H9 (cell line): ENCODE data around the gene SHANK1. TPM values are rescaled to one million over a fixed set of nuclear protein-coding genes. Genes with fewer than 3 reads are reported as not detected.

Source experiments
- DNase-seq: peaks from one replicate; pipeline ENCODE4 v3.0.0-alpha.2; 2017
- H2AFZ ChIP-seq: one replicate; pipeline ENCODE4 v1.6.1; 2013; ENCODE audit warnings: mild to moderate bottlenecking, low read length, control low read depth, moderate library complexity
- H2AK5ac ChIP-seq: 2 replicates; pipeline ENCODE4 v1.6.1; 2013; ENCODE audit warnings: low read length, control low read depth, mixed read lengths; ENCODE audit not compliant: insufficient read length
- H2BK120ac ChIP-seq: one replicate; pipeline ENCODE4 v1.6.1; 2013; ENCODE audit warnings: low read depth, mild to moderate bottlenecking, low read length, control low read depth, inconsistent platforms; ENCODE audit not compliant: poor library complexity, severe bottlenecking
- H2BK12ac ChIP-seq: 2 replicates; pipeline ENCODE4 v1.6.1; 2013; ENCODE audit warnings: low read length, control low read depth, mixed read lengths, low read depth; ENCODE audit not compliant: insufficient read length
- H2BK15ac ChIP-seq: 2 replicates; pipeline ENCODE4 v1.6.1; 2013; ENCODE audit warnings: low read depth, low read length, control low read depth
- H2BK20ac ChIP-seq: one replicate; pipeline ENCODE4 v1.6.1; 2013; ENCODE audit warnings: low read depth, mild to moderate bottlenecking, low read length, control low read depth, inconsistent platforms; ENCODE audit not compliant: poor library complexity, severe bottlenecking
- H2BK5ac ChIP-seq: 2 replicates; pipeline ENCODE4 v1.6.1; 2013; ENCODE audit warnings: low read length, control low read depth, mixed read lengths; ENCODE audit not compliant: insufficient read length
- H3K14ac ChIP-seq: 2 replicates; pipeline ENCODE4 v1.6.1; 2013; ENCODE audit warnings: low read length, control low read depth; ENCODE audit not compliant: insufficient read depth
- H3K18ac ChIP-seq: 2 replicates; pipeline ENCODE4 v1.6.1; 2013; ENCODE audit warnings: low read depth, mild to moderate bottlenecking, mixed read lengths, low read length, control low read depth; ENCODE audit not compliant: insufficient read length
- H3K23ac ChIP-seq: 2 replicates; pipeline ENCODE4 v1.6.1; 2013; ENCODE audit warnings: low read length, control low read depth, mixed read lengths, low read depth; ENCODE audit not compliant: insufficient read length
- H3K23me2 ChIP-seq: 2 replicates; pipeline ENCODE4 v1.6.1; 2013; ENCODE audit warnings: low read depth, mild to moderate bottlenecking, mixed read lengths, low read length, control low read depth; ENCODE audit not compliant: insufficient read length, poor library complexity, severe bottlenecking
- H3K27ac ChIP-seq: 2 replicates; pipeline ENCODE4 v1.5.1; 2013; ENCODE audit warnings: low read length, control low read depth, mixed read lengths, low read depth; ENCODE audit not compliant: insufficient read length
- H3K27me3 ChIP-seq: 2 replicates; pipeline ENCODE4 v1.6.1; 2013; ENCODE audit warnings: low read length, control low read depth, inconsistent platforms; ENCODE audit not compliant: insufficient read depth
- H3K4ac ChIP-seq: 2 replicates; pipeline ENCODE4 v1.6.1; 2013; ENCODE audit warnings: low read depth, mild to moderate bottlenecking, control low read depth, inconsistent platforms, low read length, moderate library complexity
- H3K4me1 ChIP-seq: 2 replicates; pipeline ENCODE4 v1.6.1; 2013; ENCODE audit warnings: low read length, control low read depth, inconsistent platforms; ENCODE audit not compliant: insufficient read depth
- H3K4me2 ChIP-seq: 2 replicates; pipeline ENCODE4 v1.6.1; 2013; ENCODE audit warnings: low read length, control low read depth, mixed read lengths; ENCODE audit not compliant: insufficient read length, insufficient read depth
- H3K56ac ChIP-seq: 2 replicates; pipeline ENCODE4 v1.6.1; 2013; ENCODE audit warnings: low read depth, mild to moderate bottlenecking, mixed read lengths, low read length, control low read depth; ENCODE audit not compliant: insufficient read length
- H3K79me1 ChIP-seq: 2 replicates; pipeline ENCODE4 v1.6.1; 2013; ENCODE audit warnings: low read depth, mild to moderate bottlenecking, moderate library complexity, low read length, control low read depth, inconsistent platforms; ENCODE audit not compliant: insufficient read depth, poor library complexity, severe bottlenecking
- H3K79me2 ChIP-seq: 2 replicates; pipeline ENCODE4 v1.6.1; 2013; ENCODE audit warnings: low read length, control low read depth, inconsistent platforms; ENCODE audit not compliant: insufficient read depth
- H3K9ac ChIP-seq: 2 replicates; pipeline ENCODE4 v1.6.1; 2013; ENCODE audit warnings: low read length, control low read depth, mixed read lengths; ENCODE audit not compliant: insufficient read length; ENCODE audit errors: extremely low read depth
- H3K9me3 ChIP-seq: one replicate; pipeline ENCODE4 v1.6.1; 2013; ENCODE audit warnings: low read depth, low read length, inconsistent platforms; ENCODE audit not compliant: control insufficient read depth
- H3T11ph ChIP-seq: one replicate; pipeline ENCODE4 v1.6.1; 2013; ENCODE audit warnings: mild to moderate bottlenecking, low read length, control low read depth, inconsistent platforms
- H4K20me1 ChIP-seq: one replicate; pipeline ENCODE4 v1.6.1; 2013; ENCODE audit not compliant: control insufficient read depth, insufficient read length, insufficient read depth
- H4K5ac ChIP-seq: 2 replicates; pipeline ENCODE4 v1.6.1; 2013; ENCODE audit warnings: low read depth, mild to moderate bottlenecking, mixed read lengths, low read length, control low read depth; ENCODE audit not compliant: insufficient read length
- H4K8ac ChIP-seq: replicated peaks from 2 replicates; pipeline ENCODE4 v1.6.1; 2013; ENCODE audit warnings: low read length, control low read depth, mixed read lengths, low read depth; ENCODE audit not compliant: insufficient read length
- H4K91ac ChIP-seq: 2 replicates; pipeline ENCODE4 v1.6.1; 2013; ENCODE audit warnings: low read depth, mild to moderate bottlenecking, moderate library complexity, mixed read lengths, low read length, control low read depth; ENCODE audit not compliant: insufficient read length
- H3K27ac Mint-ChIP-seq, 3 experiments: 2 replicates in 2 of 3; 3 replicates in 1 of 3; pipeline ENCODE4 v1.8.0; 2020 to 2021; ENCODE audit warnings: mixed read lengths in 3 of 3, mild to moderate bottlenecking in 1 of 3, moderate library complexity in 1 of 3
- H3K27me3 Mint-ChIP-seq: 2 replicates; pipeline ENCODE4 v1.8.0; 2021; ENCODE audit warnings: low read depth, mild to moderate bottlenecking, moderate library complexity, mixed read lengths
- H3K36me3 Mint-ChIP-seq, 3 experiments: 2 replicates in 2 of 3; 3 replicates in 1 of 3; pipeline ENCODE4 v1.8.0; 2020 to 2021; ENCODE audit warnings: low read depth in 3 of 3, mixed read lengths in 3 of 3; ENCODE audit not compliant: insufficient read depth in 1 of 3
- H3K4me1 Mint-ChIP-seq, 2 experiments: 2 replicates each; pipeline ENCODE4 v1.8.0; 2020; ENCODE audit warnings: mixed read lengths in 2 of 2
- H3K4me3 Mint-ChIP-seq, 2 experiments: 2 replicates in 1 of 2; 3 replicates in 1 of 2; pipeline ENCODE4 v1.8.0; 2020 to 2021; ENCODE audit warnings: mild to moderate bottlenecking in 2 of 2, mixed read lengths in 2 of 2, moderate library complexity in 1 of 2
- H3K9me3 Mint-ChIP-seq, 2 experiments: 2 replicates in 1 of 2; 3 replicates in 1 of 2; pipeline ENCODE4 v1.8.0; 2020; ENCODE audit warnings: mild to moderate bottlenecking in 2 of 2, mixed read lengths in 2 of 2, moderate library complexity in 1 of 2
- WGBS: extraction: QIAGEN DNeasy Blood & Tissue Kit; methylation state at CpG from one replicate; pipeline ENCODE4 v1.1.7; 2013; ENCODE audit warnings: missing lambda C conversion rate, low lambda C conversion rate, mixed read lengths; ENCODE audit not compliant: insufficient read length; ENCODE audit errors: extremely low coverage; 5-methylcytosine and 5-hydroxymethylcytosine counted together
- total RNA-seq: library from RNA; stranded (reverse); gene quantifications from 2 replicates; pipeline ENCODE4 v1.2.1, GENCODE V29; 2021
- TF ChIP-seq, protein P1 (sequence below): fragments of 200-600 bp; sonication (generic); conservative IDR thresholded peaks from 3 replicates; pipeline ENCODE4 v1.8.0; 2021; ENCODE audit warnings: antibody characterized with exemption, mild to moderate bottlenecking

SHANK1 gene
- total RNA-seq, 1 experiment from 2014 or later: 1.7 TPM

DNA sequence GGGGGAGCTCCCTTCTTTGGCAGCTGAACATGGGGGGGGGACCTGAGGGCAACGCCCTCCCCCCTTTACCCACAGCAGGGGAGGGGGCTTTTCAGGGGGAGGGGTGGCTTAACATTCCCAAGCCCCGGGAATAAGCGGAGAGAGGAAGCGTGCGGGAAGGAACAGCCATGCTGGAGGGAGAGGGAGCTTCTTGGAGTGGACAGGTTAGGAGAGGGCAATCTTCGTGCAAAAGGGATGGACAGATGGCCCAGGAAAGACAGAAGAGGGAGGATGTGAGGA is 59.6 kb downstream of the SHANK1 start:
- no peak overlapping the region for H4K91ac ChIP-seq
- Mint-ChIP-seq H3K4me3 (peak overlapping the region; percentile 56 to 81), H3K36me3 (peaks cover 0 to 18% (median 2%) of the 10 kb centered on the region in 3 experiments; a peak in 4 of 7 replicates), H3K27ac (peak overlapping the region in 2 of 3 experiments; percentile 52 to 71; a peak in 3 of 7 replicates), H3K9me3 (peaks cover 4 to 8% of the 10 kb centered on the region in 2 experiments), H3K27me3 (peaks cover 49% of the 10 kb centered on the region), H3K4me1 (peaks cover 16 to 31% of the 10 kb centered on the region in 2 experiments)
- no peak overlapping the region for H2BK5ac ChIP-seq
- H2BK15ac ChIP-seq: no peak overlapping the region
- H2BK12ac ChIP-seq: no peak overlapping the region
- H3K23me2 ChIP-seq: peaks cover 16% of the 10 kb centered on the region
- H4K5ac ChIP-seq: no peak overlapping the region
- TF ChIP-seq, protein P1, sequence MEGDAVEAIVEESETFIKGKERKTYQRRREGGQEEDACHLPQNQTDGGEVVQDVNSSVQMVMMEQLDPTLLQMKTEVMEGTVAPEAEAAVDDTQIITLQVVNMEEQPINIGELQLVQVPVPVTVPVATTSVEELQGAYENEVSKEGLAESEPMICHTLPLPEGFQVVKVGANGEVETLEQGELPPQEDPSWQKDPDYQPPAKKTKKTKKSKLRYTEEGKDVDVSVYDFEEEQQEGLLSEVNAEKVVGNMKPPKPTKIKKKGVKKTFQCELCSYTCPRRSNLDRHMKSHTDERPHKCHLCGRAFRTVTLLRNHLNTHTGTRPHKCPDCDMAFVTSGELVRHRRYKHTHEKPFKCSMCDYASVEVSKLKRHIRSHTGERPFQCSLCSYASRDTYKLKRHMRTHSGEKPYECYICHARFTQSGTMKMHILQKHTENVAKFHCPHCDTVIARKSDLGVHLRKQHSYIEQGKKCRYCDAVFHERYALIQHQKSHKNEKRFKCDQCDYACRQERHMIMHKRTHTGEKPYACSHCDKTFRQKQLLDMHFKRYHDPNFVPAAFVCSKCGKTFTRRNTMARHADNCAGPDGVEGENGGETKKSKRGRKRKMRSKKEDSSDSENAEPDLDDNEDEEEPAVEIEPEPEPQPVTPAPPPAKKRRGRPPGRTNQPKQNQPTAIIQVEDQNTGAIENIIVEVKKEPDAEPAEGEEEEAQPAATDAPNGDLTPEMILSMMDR: no peak
- no CpG with 5 or more reads among the region's 6 CpGs for WGBS
- no peak overlapping the region for H3K18ac ChIP-seq
- H3K23ac ChIP-seq: no peak overlapping the region
- H3K4ac ChIP-seq: no peak overlapping the region
- no peak overlapping the region for H2AFZ ChIP-seq
- H2BK120ac ChIP-seq: no peak overlapping the region
- H3K14ac ChIP-seq: no peak overlapping the region
- no peak overlapping the region for H3K27ac ChIP-seq
- H3K9ac ChIP-seq: no peak overlapping the region
- no peaks in the 10 kb centered on the region for H3K27me3 ChIP-seq
- no peaks in the 10 kb centered on the region for H3K79me2 ChIP-seq
- H3K79me1 ChIP-seq: no peaks in the 10 kb centered on the region
- H3K9me3 ChIP-seq: no peaks in the 10 kb centered on the region
- no peaks in the 10 kb centered on the region; the same call in 1 of the 2 replicates for H3K4me1 ChIP-seq
- DNase-seq: no peak
- H4K20me1 ChIP-seq: no peaks in the 10 kb centered on the region
- no peak overlapping the region for H4K8ac ChIP-seq
- H3K56ac ChIP-seq: no peak overlapping the region
- no peak overlapping the region for H2BK20ac ChIP-seq
- H3K4me2 ChIP-seq: peak overlapping the region; percentile 65
- no peak overlapping the region for H3T11ph ChIP-seq
- no peak overlapping the region for H2AK5ac ChIP-seq
